IPS DF 6.9 (cell line): Measurements from ENCODE around the gene CELSR3.

Experiments used
- DNase-seq: peaks from one replicate; pipeline ENCODE4 v3.0.0-alpha.2; 2013; ENCODE audit warnings: low read depth, low spot score
- H3K27ac ChIP-seq: one replicate; pipeline ENCODE4 v1.5.1; 2013; ENCODE audit warnings: low read length, control low read depth
- H3K27me3 ChIP-seq: 2 replicates; pipeline ENCODE4 v1.6.1; 2013; ENCODE audit warnings: mild to moderate bottlenecking, low read length; ENCODE audit not compliant: control insufficient read depth, insufficient read depth
- H3K36me3 ChIP-seq: 2 replicates; pipeline ENCODE4 v1.6.1; 2013; ENCODE audit warnings: low read length; ENCODE audit not compliant: control insufficient read depth, insufficient read depth
- H3K4me1 ChIP-seq: 2 replicates; pipeline ENCODE4 v1.6.1; 2013; ENCODE audit warnings: low read length; ENCODE audit not compliant: control insufficient read depth, insufficient read depth
- H3K4me3 ChIP-seq: 2 replicates; pipeline ENCODE4 v1.5.1; 2013; ENCODE audit warnings: mild to moderate bottlenecking, low read length
- H3K9me3 ChIP-seq: 2 replicates; pipeline ENCODE4 v1.6.1; 2013; ENCODE audit warnings: low read length, inconsistent platforms; ENCODE audit not compliant: control insufficient read depth, insufficient read depth
- WGBS: extraction: QIAGEN DNeasy Blood & Tissue Kit; methylation state at CpG from one replicate; pipeline ENCODE4 v1.1.7; 2013; ENCODE audit warnings: mixed read lengths, missing lambda C conversion rate; ENCODE audit not compliant: insufficient read length, insufficient coverage; 5-methylcytosine and 5-hydroxymethylcytosine counted together

Gene CELSR3

GRCh38 chr3:48681541-48681880 lies 18.8 kb upstream of the CELSR3 start:
- Histone ChIP-seq H3K27me3 (no peaks in the 10 kb centered on the region), H3K27ac (no peak overlapping the region), H3K4me1 (0 out of 2 replicates have a peak, but pooled peaks cover 3% of the 10 kb centered on the region), H3K4me3 (no peak overlapping the region), H3K36me3 (peaks cover 37% of the 10 kb centered on the region), H3K9me3 (no peaks in the 10 kb centered on the region)
- WGBS, result no CpG with 5 or more reads among the region's 7 CpGs
- DNase-seq, result no peak

GRCh38 chr3:48680811-48681540 lies 18.3 kb upstream of the CELSR3 start:
- WGBS, result no CpG with 5 or more reads among the region's 17 CpGs
- Histone ChIP-seq H3K27me3 (no peaks in the 10 kb centered on the region), H3K27ac (no peak overlapping the region), H3K36me3 (peaks cover 41% of the 10 kb centered on the region), H3K4me3 (no peak overlapping the region), H3K9me3 (no peaks in the 10 kb centered on the region), H3K4me1 (0 out of 2 replicates have a peak, but pooled peaks cover 3% of the 10 kb centered on the region)
- DNase-seq, result no peak

GRCh38 chr3:48679411-48680391 lies 17.0 kb upstream of the CELSR3 start:
- H3K36me3 ChIP-seq, result peaks cover 43% of the 10 kb centered on the region
- no peaks in the 10 kb centered on the region for H3K9me3 ChIP-seq
- no peak for DNase-seq
- 0 out of 2 replicates have a peak, but pooled peaks cover 1% of the 10 kb centered on the region for H3K4me1 ChIP-seq
- H3K27ac ChIP-seq, result no peak overlapping the region
- H3K27me3 ChIP-seq, result no peaks in the 10 kb centered on the region
- H3K4me3 ChIP-seq, result no peak overlapping the region
- WGBS, result no CpG with 5 or more reads among the region's 20 CpGs

GRCh38 chr3:48678566-48679380 lies 16.1 kb upstream of the CELSR3 start:
- WGBS, result no CpG with 5 or more reads among the region's 24 CpGs
- no peak overlapping the region for H3K4me3 ChIP-seq
- DNase-seq, result no peak
- no peaks in the 10 kb centered on the region for H3K4me1 ChIP-seq
- H3K27ac ChIP-seq, result no peak overlapping the region
- H3K9me3 ChIP-seq, result no peaks in the 10 kb centered on the region
- H3K36me3 ChIP-seq, result peaks cover 48% of the 10 kb centered on the region
- no peaks in the 10 kb centered on the region for H3K27me3 ChIP-seq

GRCh38 chr3:48678056-48678455 lies 15.4 kb upstream of the CELSR3 start:
- Histone ChIP-seq H3K27me3 (no peaks in the 10 kb centered on the region), H3K4me3 (no peak overlapping the region), H3K4me1 (no peaks in the 10 kb centered on the region), H3K36me3 (peaks cover 50% of the 10 kb centered on the region), H3K9me3 (no peaks in the 10 kb centered on the region), H3K27ac (no peak overlapping the region)
- WGBS, result no CpG with 5 or more reads among the region's 4 CpGs
- DNase-seq, result no peak

- Histone ChIP-seq H3K27ac (no peak overlapping the region), H3K36me3 (peaks cover 32% of the 10 kb centered on the region), H3K4me1 (no peaks in the 10 kb centered on the region), H3K9me3 (no peaks in the 10 kb centered on the region), H3K27me3 (no peaks in the 10 kb centered on the region), H3K4me3 (no peak overlapping the region)
- DNase-seq, result no peak
- no CpG with 5 or more reads among the region's 9 CpGs for WGBS
Observed at GRCh38 chr3:48674505-48674904, 11.8 kb upstream of the CELSR3 start.

GRCh38 chr3:48672522-48672921 lies 9.8 kb upstream of the CELSR3 start:
- no CpG with 5 or more reads among the region's 1 CpG for WGBS
- Histone ChIP-seq H3K27ac (no peak overlapping the region), H3K36me3 (peaks cover 20% of the 10 kb centered on the region)

GRCh38 chr3:48664929-48665328 lies 2.2 kb upstream of the CELSR3 start:
- 0 out of 2 replicates have a peak, but pooled peaks cover 2% of the 10 kb centered on the region for H3K4me1 ChIP-seq
- no peaks in the 10 kb centered on the region; the same call in 1 of the 2 replicates for H3K36me3 ChIP-seq
- no peak for DNase-seq
- no peak overlapping the region for H3K4me3 ChIP-seq
- no peak overlapping the region for H3K27ac ChIP-seq
- no peaks in the 10 kb centered on the region for H3K9me3 ChIP-seq
- WGBS, result no CpG with 5 or more reads among the region's 4 CpGs
- H3K27me3 ChIP-seq, result no peaks in the 10 kb centered on the region

More at GRCh38 chr3:48672522-48672921, 9.8 kb upstream of the CELSR3 start:
- no peak for DNase-seq
- H3K4me1 ChIP-seq, result no peaks in the 10 kb centered on the region
- H3K9me3 ChIP-seq, result no peaks in the 10 kb centered on the region
- H3K27me3 ChIP-seq, result no peaks in the 10 kb centered on the region
- no peak overlapping the region for H3K4me3 ChIP-seq

GRCh38 chr3:48664313-48664644 lies 1.6 kb upstream of the CELSR3 start:
- no peak overlapping the region for H3K27ac ChIP-seq
- H3K27me3 ChIP-seq, result no peaks in the 10 kb centered on the region
- H3K4me1 ChIP-seq, result 0 out of 2 replicates have a peak, but pooled peaks cover 2% of the 10 kb centered on the region
- H3K4me3 ChIP-seq, result no peak overlapping the region
- no CpG with 5 or more reads among the region's 11 CpGs for WGBS
- no peaks in the 10 kb centered on the region for H3K9me3 ChIP-seq
- H3K36me3 ChIP-seq, result no peaks in the 10 kb centered on the region; the same call in 1 of the 2 replicates
- DNase-seq, result no peak
